Lung (tissue), 12 donors: Measurements from ENCODE around the gene UBAP2. TPM values are rescaled to one million over a fixed set of nuclear protein-coding genes. Genes with fewer than 3 reads are reported as not detected.
A peak's percentile ranks its signal among the peaks of the same experiment; 100 is the strongest.

Experiments
- ATAC-seq: fragments of 200-7000 bp; cut with Tn5 transposase; one replicate; pipeline ENCODE4 v1.9.1; 2020; ENCODE audit warnings: moderate number of reproducible peaks; ENCODE audit not compliant: insufficient read depth, low FRiP score
- DNase-seq, 3 donors: peaks; one replicate each; pipeline ENCODE4 v3.0.0-alpha.2; 2013 to 2017
- H3K27ac ChIP-seq, 2 donors: one replicate each; pipeline ENCODE4 v1.5.1; 2013; ENCODE audit warnings: mild to moderate bottlenecking in 2 of 2, moderate library complexity in 2 of 2, control low read depth in 1 of 2, inconsistent platforms in 1 of 2, low read depth in 1 of 2, low read length in 1 of 2
- H3K27me3 ChIP-seq, 3 donors: one replicate each; pipeline ENCODE4 v1.5.1; 2013; ENCODE audit warnings: low read length in 2 of 3; ENCODE audit not compliant: control insufficient read depth in 3 of 3, insufficient read depth in 3 of 3
- H3K36me3 ChIP-seq, 4 donors: one replicate each; pipeline ENCODE4 v1.5.1; 2013; ENCODE audit warnings: low read length in 4 of 4, mild to moderate bottlenecking in 1 of 4, moderate library complexity in 1 of 4; ENCODE audit not compliant: control insufficient read depth in 4 of 4, insufficient read depth in 4 of 4
- H3K4me1 ChIP-seq, 5 donors: one replicate each; pipeline ENCODE4 v1.5.1; 2013; ENCODE audit warnings: low read length in 5 of 5, mild to moderate bottlenecking in 2 of 5, moderate library complexity in 1 of 5; ENCODE audit not compliant: control insufficient read depth in 5 of 5, insufficient read depth in 5 of 5
- H3K4me3 ChIP-seq: one replicate; pipeline ENCODE4 v1.5.1; 2013; ENCODE audit warnings: mild to moderate bottlenecking, control low read depth, moderate library complexity
- H3K9ac ChIP-seq, 2 donors: one replicate each; pipeline ENCODE4 v1.5.1; 2013; ENCODE audit warnings: low read length in 2 of 2, control low read depth in 1 of 2; ENCODE audit not compliant: insufficient read depth in 1 of 2
- H3K9me3 ChIP-seq, 4 donors: one replicate each; pipeline ENCODE4 v1.5.1; 2013; ENCODE audit warnings: low read length in 3 of 4, mild to moderate bottlenecking in 1 of 4, moderate library complexity in 1 of 4; ENCODE audit not compliant: control insufficient read depth in 4 of 4, insufficient read depth in 3 of 4
- WGBS, 2 donors: extraction: QIAGEN DNeasy Blood & Tissue Kit; methylation state at CpG; one replicate each; pipeline ENCODE4 v1.1.7; 2013; 5-methylcytosine and 5-hydroxymethylcytosine counted together
- polyA plus RNA-seq, 2 donors: library from polyadenylated mRNA; stranded (reverse); fragments of 200-250 nt; gene quantifications; one replicate each; pipeline ENCODE4 v1.2.1, GENCODE V29; 2013
- total RNA-seq, 2 donors: library from RNA; depleted of rRNA in 1 of 2; stranded (reverse); fragments of >200 nt in 1 of 2; gene quantifications; one replicate each; pipeline ENCODE4 v1.2.1, GENCODE V29; 2014 to 2021
- TF ChIP-seq, protein P1 (sequence below): IDR thresholded peaks from 2 replicates; pipeline ENCODE4 v1.5.1; 2012; ENCODE audit warnings: mild to moderate bottlenecking; ENCODE audit errors: control extremely low read depth, extremely low read depth
- donor health status: control.
- donor health status: control.
- donor health status: Bipolar disorder and iron deficiency.
- donor health status: healthy.
- donor health status: DM: yes; HTN: yes; CAD: no.

Gene UBAP2
- total and polyA plus RNA-seq, 4 donors = 12.6 to 45.4 (median 21.3) TPM

DNA sequence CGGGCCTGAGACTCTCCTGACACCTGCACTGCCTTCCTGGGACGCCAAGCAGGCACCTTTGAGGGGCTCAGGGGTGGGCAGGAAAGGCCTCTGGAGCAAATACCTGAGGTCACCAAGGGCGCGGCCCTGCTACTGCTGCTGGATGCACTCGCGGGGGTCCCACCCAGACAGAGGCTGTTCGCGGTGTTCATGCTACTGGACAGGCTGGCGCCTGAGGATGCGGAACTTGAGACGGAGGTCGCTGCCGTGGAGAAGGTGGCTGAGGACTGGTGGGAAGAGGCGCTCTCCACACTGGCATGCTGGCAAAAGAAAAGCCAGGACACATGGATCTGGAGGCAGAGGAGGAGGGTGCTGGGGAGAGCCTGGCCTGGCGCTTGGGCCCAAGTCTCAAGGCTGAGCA is 121.0 kb downstream of the UBAP2 start:
- Histone ChIP-seq H3K4me3 (no peak overlapping the region), H3K27me3 (no peaks in the 10 kb centered on the region), H3K4me1 (no peaks in the 10 kb centered on the region), H3K27ac (no peak overlapping the region), H3K9ac (no peak overlapping the region), H3K9me3 (no peaks in the 10 kb centered on the region), H3K36me3 (peaks cover 18 to 76% (median 66%) of the 10 kb centered on the region in 4 donors)
- ATAC-seq (no peak), DNase-seq (no peak)
- TF ChIP-seq, protein P1, sequence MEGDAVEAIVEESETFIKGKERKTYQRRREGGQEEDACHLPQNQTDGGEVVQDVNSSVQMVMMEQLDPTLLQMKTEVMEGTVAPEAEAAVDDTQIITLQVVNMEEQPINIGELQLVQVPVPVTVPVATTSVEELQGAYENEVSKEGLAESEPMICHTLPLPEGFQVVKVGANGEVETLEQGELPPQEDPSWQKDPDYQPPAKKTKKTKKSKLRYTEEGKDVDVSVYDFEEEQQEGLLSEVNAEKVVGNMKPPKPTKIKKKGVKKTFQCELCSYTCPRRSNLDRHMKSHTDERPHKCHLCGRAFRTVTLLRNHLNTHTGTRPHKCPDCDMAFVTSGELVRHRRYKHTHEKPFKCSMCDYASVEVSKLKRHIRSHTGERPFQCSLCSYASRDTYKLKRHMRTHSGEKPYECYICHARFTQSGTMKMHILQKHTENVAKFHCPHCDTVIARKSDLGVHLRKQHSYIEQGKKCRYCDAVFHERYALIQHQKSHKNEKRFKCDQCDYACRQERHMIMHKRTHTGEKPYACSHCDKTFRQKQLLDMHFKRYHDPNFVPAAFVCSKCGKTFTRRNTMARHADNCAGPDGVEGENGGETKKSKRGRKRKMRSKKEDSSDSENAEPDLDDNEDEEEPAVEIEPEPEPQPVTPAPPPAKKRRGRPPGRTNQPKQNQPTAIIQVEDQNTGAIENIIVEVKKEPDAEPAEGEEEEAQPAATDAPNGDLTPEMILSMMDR = no peak
- WGBS, 2 donors = 95 to 97% methylated on average over 15 of the region's 15 CpGs

DNA sequence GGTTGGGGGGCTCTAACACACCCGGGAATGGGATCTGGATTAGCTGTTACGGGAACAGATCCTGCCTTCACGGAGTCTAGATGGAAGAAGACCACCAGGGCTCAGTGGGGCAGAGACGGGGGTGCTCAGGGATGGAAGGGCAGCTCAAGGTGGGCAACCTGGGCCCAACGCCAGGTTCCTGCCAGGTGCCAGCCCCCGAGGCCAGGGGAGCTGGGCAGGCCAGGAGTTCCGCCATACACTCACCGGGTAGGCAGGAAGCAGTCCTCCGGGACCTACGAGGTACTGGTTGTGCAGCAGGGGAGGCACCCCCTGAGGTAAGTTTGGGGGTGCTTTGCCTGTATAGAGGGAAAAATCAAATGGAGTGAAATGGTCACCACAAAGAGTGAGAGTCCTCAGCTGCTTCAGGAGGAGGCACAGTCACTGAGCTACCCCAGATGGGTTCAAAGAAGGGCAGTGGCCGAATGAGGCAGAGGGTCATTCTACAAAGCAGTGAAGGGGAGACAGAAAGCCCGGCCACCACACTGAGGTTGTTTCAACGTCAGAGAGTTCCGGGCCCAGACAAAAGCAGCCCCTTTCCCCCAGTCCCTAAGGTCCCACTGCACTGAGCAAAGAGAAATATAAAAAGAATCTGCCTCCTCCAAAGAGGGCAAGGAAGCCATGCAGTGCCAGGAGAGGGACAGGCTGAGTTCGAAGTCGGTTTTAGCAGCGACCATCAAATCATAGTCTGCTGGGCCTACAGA is 121.8 kb downstream of the UBAP2 start:
- TF ChIP-seq, protein P1 = no peak
- Histone ChIP-seq H3K9ac (no peak overlapping the region), H3K4me3 (no peak overlapping the region), H3K27ac (no peak overlapping the region), H3K27me3 (no peaks in the 10 kb centered on the region), H3K4me1 (no peaks in the 10 kb centered on the region), H3K36me3 (peaks cover 26 to 80% (median 64%) of the 10 kb centered on the region in 4 donors), H3K9me3 (no peaks in the 10 kb centered on the region)
- 92 to 95% methylated on average over 17 of the region's 17 CpGs for WGBS, 2 donors
- ATAC-seq (no peak), DNase-seq (no peak)

DNA sequence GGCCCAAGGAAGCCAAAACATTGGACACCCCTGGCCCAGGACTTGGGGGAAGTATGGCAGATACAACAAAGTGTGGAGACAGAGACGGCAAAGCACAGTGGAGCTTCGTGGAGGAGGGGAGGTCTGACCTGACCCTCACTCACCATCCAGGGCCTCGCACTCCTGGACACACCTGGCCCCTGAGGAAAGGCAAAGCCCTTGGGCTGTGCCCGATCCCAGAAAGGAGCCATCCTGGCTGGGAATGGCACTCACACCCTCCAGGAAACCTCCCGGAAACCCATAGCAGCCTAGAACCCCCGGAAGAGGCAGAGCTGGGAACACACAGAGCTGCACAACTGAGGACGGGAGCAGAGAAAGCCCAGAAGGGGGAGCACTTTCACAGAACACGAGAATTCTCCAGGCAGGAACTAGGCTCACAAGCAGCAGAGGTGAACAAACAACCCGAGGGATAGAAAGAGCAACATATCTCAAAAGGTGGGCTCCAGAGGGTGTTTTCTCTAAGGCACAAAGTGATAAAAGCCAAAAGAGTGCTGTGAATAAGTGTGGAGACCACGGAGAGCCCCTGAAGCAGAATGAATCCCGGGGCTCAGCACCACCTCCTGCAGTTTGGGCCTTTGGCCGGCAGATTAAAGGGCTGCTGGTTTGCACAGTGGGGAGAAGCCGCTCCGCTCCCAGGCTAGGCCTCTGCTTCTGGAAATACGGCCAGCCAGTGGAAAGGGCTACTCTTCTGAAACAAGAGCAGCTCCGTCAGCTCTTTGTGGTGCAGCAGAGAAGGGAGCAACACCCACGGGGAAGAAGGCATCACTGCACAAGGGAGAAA is 123.5 kb downstream of the UBAP2 start:
- H3K4me3 ChIP-seq = no peak overlapping the region
- no peaks in the 10 kb centered on the region for H3K27me3 ChIP-seq
- H3K36me3 ChIP-seq = peaks cover 30 to 85% (median 66%) of the 10 kb centered on the region in 4 donors
- no peak for ATAC-seq
- H3K4me1 ChIP-seq = no peaks in the 10 kb centered on the region
- H3K27ac ChIP-seq = no peak overlapping the region
- 71 to 80% methylated on average over 17 of the region's 17 CpGs for WGBS, 2 donors
- DNase-seq = peak; percentile 44 to 58 (median 49)
- H3K9ac ChIP-seq = no peak overlapping the region
- H3K9me3 ChIP-seq = no peaks in the 10 kb centered on the region
- TF ChIP-seq, protein P1 = peak; percentile 5
